GM23338 (cell line): ENCODE results near the gene HOXA5.

Source experiments
- CREB1 ChIP-seq: fragments of 250-450 bp; sonication (Bioruptor Pico); IDR thresholded peaks from 2 replicates; pipeline ENCODE4 v1.5.0; 2020; ENCODE audit warnings: low read depth, mild to moderate bottlenecking, moderate library complexity
- CTCF ChIP-seq, 2 experiments: fragments of 200-600 bp in 1 of 2; sonication (generic) in 1 of 2; conservative IDR thresholded peaks; 2 replicates each; pipeline versions ENCODE4 v1.5.1 to v1.6.1; 2016 to 2017; ENCODE audit warnings: antibody characterized with exemption in 2 of 2, low read depth in 2 of 2, mild to moderate bottlenecking in 2 of 2, moderate library complexity in 1 of 2
- EZH2 ChIP-seq: fragments of 200-600 bp; sonication (generic); IDR thresholded peaks from one replicate; pipeline ENCODE4 v1.8.0; 2017; ENCODE audit warnings: antibody characterized with exemption, mild to moderate bottlenecking, low read depth; ENCODE audit not compliant: unreplicated experiment
- EZH2phosphoT487 ChIP-seq: fragments of 200-600 bp; sonication (generic); IDR thresholded peaks from one replicate; pipeline ENCODE4 v1.8.1; 2018; ENCODE audit warnings: antibody characterized with exemption; ENCODE audit not compliant: unreplicated experiment
- JUNB ChIP-seq: IDR thresholded peaks from one replicate; pipeline ENCODE4 v1.6.1; 2016; ENCODE audit warnings: antibody characterized with exemption; ENCODE audit not compliant: unreplicated experiment
- NANOG ChIP-seq: IDR thresholded peaks from 2 replicates; pipeline ENCODE4 v1.6.1; 2016; ENCODE audit warnings: antibody characterized with exemption, borderline replicate concordance
- POLR2AphosphoS5 ChIP-seq: IDR thresholded peaks from 2 replicates; pipeline ENCODE4 v1.6.1; 2016; ENCODE audit warnings: antibody characterized with exemption, low read depth
- STAT1 ChIP-seq: IDR thresholded peaks from one replicate; pipeline ENCODE4 v1.6.1; 2016; ENCODE audit warnings: antibody characterized with exemption; ENCODE audit not compliant: unreplicated experiment
- ZNF114 ChIP-seq: fragments of 250-450 bp; sonication (Bioruptor Pico); IDR thresholded peaks from 2 replicates; pipeline ENCODE4 v1.5.0; 2020; ENCODE audit warnings: mild to moderate bottlenecking, moderate library complexity
- ZNF331 ChIP-seq: fragments of 250-450 bp; sonication (Bioruptor Pico); IDR thresholded peaks from 2 replicates; pipeline ENCODE4 v1.5.0; 2020; ENCODE audit warnings: low read depth, mild to moderate bottlenecking, moderate library complexity
- TF ChIP-seq, protein P1 (sequence below): IDR thresholded peaks from one replicate; pipeline ENCODE4 v1.6.1; 2018; ENCODE audit warnings: antibody characterized with exemption; ENCODE audit not compliant: unreplicated experiment
- TF ChIP-seq, protein P2 (sequence below): IDR thresholded peaks from 2 replicates; pipeline ENCODE4 v1.6.1; 2016; ENCODE audit warnings: antibody characterized with exemption

GRCh38 chr7:27182861-27183681 lies 39.6 kb upstream of the HOXA5 start:
- TF ChIP-seq CTCF (conservative IDR thresholded peaks at IDR 0.05; ENCODE audit: low read depth in 2 of 2) (no peak), EZH2phosphoT487 (peak; percentile 76), POLR2AphosphoS5 (no peak), ZNF114 (no peak), JUNB (no peak), EZH2 (peak; percentile 88), CREB1 (no peak), ZNF331 (CRISPR knock-in tag) (no peak), NANOG (no peak), STAT1 (no peak)
- TF ChIP-seq, protein P1, sequence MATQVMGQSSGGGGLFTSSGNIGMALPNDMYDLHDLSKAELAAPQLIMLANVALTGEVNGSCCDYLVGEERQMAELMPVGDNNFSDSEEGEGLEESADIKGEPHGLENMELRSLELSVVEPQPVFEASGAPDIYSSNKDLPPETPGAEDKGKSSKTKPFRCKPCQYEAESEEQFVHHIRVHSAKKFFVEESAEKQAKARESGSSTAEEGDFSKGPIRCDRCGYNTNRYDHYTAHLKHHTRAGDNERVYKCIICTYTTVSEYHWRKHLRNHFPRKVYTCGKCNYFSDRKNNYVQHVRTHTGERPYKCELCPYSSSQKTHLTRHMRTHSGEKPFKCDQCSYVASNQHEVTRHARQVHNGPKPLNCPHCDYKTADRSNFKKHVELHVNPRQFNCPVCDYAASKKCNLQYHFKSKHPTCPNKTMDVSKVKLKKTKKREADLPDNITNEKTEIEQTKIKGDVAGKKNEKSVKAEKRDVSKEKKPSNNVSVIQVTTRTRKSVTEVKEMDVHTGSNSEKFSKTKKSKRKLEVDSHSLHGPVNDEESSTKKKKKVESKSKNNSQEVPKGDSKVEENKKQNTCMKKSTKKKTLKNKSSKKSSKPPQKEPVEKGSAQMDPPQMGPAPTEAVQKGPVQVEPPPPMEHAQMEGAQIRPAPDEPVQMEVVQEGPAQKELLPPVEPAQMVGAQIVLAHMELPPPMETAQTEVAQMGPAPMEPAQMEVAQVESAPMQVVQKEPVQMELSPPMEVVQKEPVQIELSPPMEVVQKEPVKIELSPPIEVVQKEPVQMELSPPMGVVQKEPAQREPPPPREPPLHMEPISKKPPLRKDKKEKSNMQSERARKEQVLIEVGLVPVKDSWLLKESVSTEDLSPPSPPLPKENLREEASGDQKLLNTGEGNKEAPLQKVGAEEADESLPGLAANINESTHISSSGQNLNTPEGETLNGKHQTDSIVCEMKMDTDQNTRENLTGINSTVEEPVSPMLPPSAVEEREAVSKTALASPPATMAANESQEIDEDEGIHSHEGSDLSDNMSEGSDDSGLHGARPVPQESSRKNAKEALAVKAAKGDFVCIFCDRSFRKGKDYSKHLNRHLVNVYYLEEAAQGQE: no peak
- TF ChIP-seq, protein P2, sequence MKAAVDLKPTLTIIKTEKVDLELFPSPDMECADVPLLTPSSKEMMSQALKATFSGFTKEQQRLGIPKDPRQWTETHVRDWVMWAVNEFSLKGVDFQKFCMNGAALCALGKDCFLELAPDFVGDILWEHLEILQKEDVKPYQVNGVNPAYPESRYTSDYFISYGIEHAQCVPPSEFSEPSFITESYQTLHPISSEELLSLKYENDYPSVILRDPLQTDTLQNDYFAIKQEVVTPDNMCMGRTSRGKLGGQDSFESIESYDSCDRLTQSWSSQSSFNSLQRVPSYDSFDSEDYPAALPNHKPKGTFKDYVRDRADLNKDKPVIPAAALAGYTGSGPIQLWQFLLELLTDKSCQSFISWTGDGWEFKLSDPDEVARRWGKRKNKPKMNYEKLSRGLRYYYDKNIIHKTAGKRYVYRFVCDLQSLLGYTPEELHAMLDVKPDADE: no peak
